Peyer's patch (tissue), 4 donors: Measurements from ENCODE around the gene CLTB.

Source experiments
- CTCF ChIP-seq, 6 experiments: fragments of 450-650 bp in 4 of 6; fragments of 200-600 bp in 2 of 6; sonication (generic) in 1 of 6; IDR thresholded peaks; one replicate each; pipeline ENCODE4 v1.5.1; 2017 to 2019; ENCODE audit warnings: antibody characterized with exemption in 6 of 6, mild to moderate bottlenecking in 3 of 6, moderate library complexity in 1 of 6
- POLR2A ChIP-seq, 2 donors: fragments of 450-650 bp; IDR thresholded peaks; one replicate each; pipeline ENCODE4 v1.5.1; 2017; ENCODE audit warnings: antibody characterized with exemption in 2 of 2, mild to moderate bottlenecking in 2 of 2, moderate library complexity in 2 of 2

- TF ChIP-seq POLR2A (IDR thresholded peaks at IDR 0.05) (no peak), CTCF (IDR thresholded peaks at IDR 0.05) (no peak)
Measured at GRCh38 chr5:176424181-176424580, 7.8 kb upstream of the CLTB start.
